Measurements from ENCODE around the gene TCFL5.

- no peak for TF ChIP-seq CTCF (IDR thresholded peaks at IDR 0.05)
- TF ChIP-seq POLR2A (IDR thresholded peaks at IDR 0.05) = no peak
- TF ChIP-seq POLR2AphosphoS5 (IDR thresholded peaks at IDR 0.05) = no peak
Measured at GRCh38 chr20:62792182-62792939, 69.3 kb downstream of the TCFL5 start.
